ENCODE results near the gene HOXA5. TPM values are rescaled to one million over a fixed set of nuclear protein-coding genes. Genes with fewer than 3 reads are reported as not detected.

The HOXA5 gene
- total RNA-seq, 2 donors from 2014 or later: 9.6 to 18.7 TPM

DNA sequence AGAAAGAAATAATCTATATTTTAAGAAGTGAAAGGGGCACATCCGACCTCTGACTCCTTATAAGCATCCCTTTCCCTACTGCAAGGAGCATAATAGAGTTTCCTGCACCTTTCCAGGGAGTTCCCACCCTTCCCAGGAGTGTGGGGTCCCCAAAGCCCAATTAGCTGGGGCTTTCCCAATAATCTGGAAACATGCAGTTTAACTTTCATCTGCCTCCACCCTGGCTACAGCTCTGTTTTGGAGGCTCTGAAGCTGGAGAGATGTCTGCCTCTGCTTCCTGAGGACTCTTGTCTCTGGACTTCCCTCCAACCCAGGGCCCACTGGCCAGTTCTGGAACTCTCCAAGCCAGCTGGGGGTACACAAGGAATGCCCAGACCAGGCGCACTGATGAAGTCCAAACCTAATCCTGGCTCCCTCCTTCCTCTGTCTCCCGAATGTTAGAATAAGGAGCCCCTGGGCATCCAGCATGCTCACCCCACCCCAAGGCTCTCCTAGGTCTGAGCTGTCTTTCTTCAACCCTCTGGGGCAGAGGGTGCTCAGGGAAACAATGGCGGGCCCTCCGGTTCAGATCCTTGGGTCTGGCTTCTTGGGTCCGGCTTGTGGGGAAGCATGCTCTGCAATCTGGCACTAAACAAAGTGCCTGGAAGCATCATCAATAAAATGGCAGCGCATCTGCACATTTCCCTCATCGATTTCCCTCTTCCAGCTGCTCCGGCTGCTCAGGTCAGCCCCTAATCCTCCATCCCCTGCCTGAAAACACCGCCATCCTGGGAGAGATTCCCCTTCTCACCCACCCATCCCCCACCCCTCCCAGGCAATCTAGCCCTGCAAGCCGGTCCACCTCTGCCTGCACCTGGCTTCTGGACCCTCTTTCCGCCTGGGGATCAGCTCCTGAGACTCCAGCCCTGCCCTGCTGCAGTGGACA lies 26.3 kb downstream of the HOXA5 start:
- Histone ChIP-seq H3K27ac (peak overlapping the region; percentile 75), H3K9ac (ENCODE audit: low read depth in 2 of 2, low read length in 2 of 2) (peak overlapping the region; percentile 58 to 97), H3K27me3 (no peaks in the 10 kb centered on the region), H3K36me3 (no peaks in the 10 kb centered on the region), H3K4me1 (peaks cover 20% of the 10 kb centered on the region), H3K4me3 (peak overlapping the region; percentile 17), H3K9me3 (no peaks in the 10 kb centered on the region)
- no peak for TF ChIP-seq CTCF (IDR thresholded peaks at IDR 0.05)
- DNase-seq: peak; percentile 44
- intact Hi-C loops (cut with DNase I): no loop called here

GRCh38 chr7:27116031-27116961 lies 27.2 kb downstream of the HOXA5 start:
- Histone ChIP-seq H3K4me3 (peak overlapping the region; percentile 22), H3K9ac (ENCODE audit: low read depth in 2 of 2, low read length in 2 of 2) (peak overlapping the region; percentile 58 to 97), H3K4me1 (peaks cover 18% of the 10 kb centered on the region), H3K9me3 (no peaks in the 10 kb centered on the region), H3K36me3 (no peaks in the 10 kb centered on the region), H3K27me3 (no peaks in the 10 kb centered on the region), H3K27ac (peak overlapping the region; percentile 75)
- no peak for TF ChIP-seq CTCF (IDR thresholded peaks at IDR 0.05)
- intact Hi-C loops (cut with DNase I): no loop called here
- peak; percentile 35 for DNase-seq

GRCh38 chr7:27115221-27116026 lies 28.1 kb downstream of the HOXA5 start:
- peak overlapping the region; percentile 75 for H3K27ac ChIP-seq
- intact Hi-C loops (cut with DNase I): no loop called here
- H3K9me3 ChIP-seq: no peaks in the 10 kb centered on the region
- no peaks in the 10 kb centered on the region for H3K36me3 ChIP-seq
- no peaks in the 10 kb centered on the region for H3K27me3 ChIP-seq
- TF ChIP-seq CTCF (IDR thresholded peaks at IDR 0.05): no peak
- peak overlapping the region; percentile 22 for H3K4me3 ChIP-seq
- H3K9ac ChIP-seq (ENCODE audit: low read depth in 2 of 2, low read length in 2 of 2): peak overlapping the region; percentile 77 to 97
- peak; percentile 81 for DNase-seq
- peaks cover 18% of the 10 kb centered on the region for H3K4me1 ChIP-seq

DNA sequence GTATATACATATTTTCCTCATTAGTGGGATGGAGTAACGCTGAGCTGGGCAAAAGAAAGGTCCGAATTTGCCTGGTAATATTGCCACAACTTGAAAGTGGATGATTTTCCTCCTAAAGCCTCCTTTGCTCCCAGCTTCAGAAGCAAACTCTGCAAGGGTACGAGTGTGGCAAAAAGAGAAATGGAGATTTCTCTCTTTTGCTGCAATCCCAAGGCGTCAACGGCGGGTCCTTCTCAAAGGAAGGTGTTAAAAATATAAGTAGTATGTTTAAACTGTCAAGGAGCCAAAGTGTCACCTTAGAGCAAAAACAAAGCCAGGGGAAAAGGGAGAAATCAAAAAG lies 28.6 kb downstream of the HOXA5 start:
- Histone ChIP-seq H3K4me3 (peak overlapping the region; percentile 22), H3K36me3 (no peaks in the 10 kb centered on the region), H3K9ac (ENCODE audit: low read depth in 2 of 2, low read length in 2 of 2) (peak overlapping the region; percentile 77 to 97), H3K4me1 (peaks cover 15% of the 10 kb centered on the region), H3K27me3 (no peaks in the 10 kb centered on the region), H3K27ac (peak overlapping the region; percentile 75), H3K9me3 (no peaks in the 10 kb centered on the region)
- no peak for TF ChIP-seq CTCF (IDR thresholded peaks at IDR 0.05)
- intact Hi-C loops (cut with DNase I): no loop called here
- DNase-seq: no peak

Data from colonic mucosa (tissue), 4 donors.